ELR (cell line): ENCODE measurements around the gene NOS1AP.

ENCODE experiments used
- DNase-seq: peaks from one replicate; pipeline ENCODE4 v3.0.0-alpha.2; 2015; ENCODE audit warnings: low read depth

The NOS1AP gene

DNA sequence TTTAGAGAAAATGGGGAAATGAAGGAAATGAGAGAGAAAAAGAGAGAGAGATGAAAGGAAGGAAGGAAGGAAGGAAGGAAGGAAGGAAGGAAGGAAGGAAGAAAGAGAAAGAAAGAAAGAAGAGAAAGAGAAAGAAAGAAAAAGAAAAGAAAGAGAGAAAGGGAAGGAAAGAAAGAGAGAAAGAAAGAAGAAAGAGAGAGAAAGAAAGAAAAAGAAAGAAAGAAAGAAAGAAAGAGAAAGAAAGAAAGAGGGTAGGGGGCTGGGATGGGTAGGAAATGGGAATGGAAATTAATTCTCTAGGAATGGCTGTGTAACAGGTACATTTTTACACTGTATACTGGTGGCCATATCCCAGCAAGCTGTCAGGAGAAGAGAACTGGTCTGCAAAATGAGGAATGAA, 346.7 kb downstream of the NOS1AP start:
- no peak for DNase-seq

DNA sequence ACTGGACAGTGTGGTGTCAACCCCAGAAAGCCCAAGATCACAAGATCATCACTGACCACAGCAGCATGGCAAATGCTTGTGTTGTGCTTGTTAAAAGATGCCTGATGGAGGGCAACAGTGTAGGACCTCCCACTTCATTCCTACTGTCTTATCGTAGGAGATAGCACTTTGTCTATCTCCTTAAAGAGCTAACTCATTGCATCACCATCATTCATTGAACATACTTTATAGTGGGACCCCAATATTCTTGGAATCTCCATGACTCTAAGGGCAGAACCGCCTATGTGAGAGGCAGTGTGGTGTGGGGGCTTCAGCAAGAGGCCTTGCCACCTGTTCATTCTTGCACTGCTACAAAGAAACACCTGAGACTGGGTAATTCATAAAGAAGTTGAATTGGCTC, 347.4 kb downstream of the NOS1AP start:
- DNase-seq, result no peak

DNA sequence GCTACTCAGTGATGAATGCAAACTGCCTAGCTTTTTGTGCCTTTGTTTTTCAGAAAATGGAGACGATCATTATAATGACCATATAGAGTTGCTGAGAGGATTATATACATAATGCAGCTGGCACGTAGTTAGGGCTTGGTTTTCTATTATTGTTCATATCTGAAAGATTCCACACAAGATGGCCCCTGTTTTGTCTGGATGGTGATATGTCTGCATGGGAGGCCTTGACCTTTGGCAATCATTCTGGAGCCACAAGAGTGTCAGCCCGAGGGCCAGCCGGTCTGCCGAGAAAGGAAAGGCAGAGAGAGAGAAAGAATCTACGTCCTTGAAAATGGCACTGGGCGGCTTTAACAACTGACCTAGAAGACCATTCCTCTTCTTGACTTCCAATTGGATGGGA, 348.2 kb downstream of the NOS1AP start:
- no peak for DNase-seq

DNA sequence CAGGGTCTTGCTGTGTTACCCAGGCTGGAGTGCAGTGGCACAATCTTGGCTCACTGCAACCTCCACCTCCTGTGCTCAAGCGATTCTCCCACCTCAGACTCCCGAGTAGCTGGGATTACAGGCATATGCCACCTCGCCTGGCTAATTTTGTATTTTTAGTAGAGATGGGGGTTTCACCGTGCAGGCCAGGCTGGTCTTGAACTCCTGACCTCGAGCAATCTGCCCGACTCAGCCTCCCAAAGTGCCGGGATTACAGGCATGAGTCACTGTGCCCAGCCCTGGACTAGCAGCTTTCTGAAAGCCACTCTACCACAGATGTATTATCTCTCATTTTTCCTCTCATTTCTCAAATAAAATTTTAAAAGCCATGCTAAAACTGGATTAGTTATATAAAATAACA, 349.1 kb downstream of the NOS1AP start:
- peak; percentile 33 for DNase-seq

DNA sequence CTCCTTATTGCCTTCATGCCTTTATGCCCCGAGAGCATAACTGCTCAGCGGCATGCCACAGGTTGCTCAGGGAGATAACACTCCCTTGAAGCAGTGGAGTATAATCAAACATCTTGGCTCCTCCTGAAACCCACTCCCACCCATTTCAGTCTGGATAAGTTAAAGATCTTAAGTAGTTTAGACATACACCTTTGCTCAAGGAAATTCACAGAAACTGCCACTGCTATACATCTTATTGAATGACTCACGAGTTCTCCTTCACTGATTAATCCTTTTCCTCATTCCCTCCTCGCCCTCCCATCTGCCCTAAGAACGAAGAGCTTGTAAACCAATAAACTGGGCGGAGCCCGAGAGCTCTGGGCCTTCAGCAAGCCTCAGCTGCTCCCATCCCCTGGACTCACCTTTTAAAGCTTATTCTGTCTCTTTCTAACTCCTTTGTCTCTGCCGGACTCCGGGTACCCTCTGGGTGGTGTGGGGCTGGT, 350.0 kb downstream of the NOS1AP start:
- DNase-seq, result peak; percentile 67
